Renal cortical epithelial cell (primary cell): Measurements from ENCODE around the gene DNAJC27. TPM values are rescaled to one million over a fixed set of nuclear protein-coding genes. Genes with fewer than 3 reads are reported as not detected.

Experiments
- DNase-seq: peaks from one replicate; pipeline ENCODE4 v3.0.0-alpha.2; 2011; ENCODE audit warnings: low read depth
- total RNA-seq: library from RNA; depleted of rRNA; stranded (reverse); fragments of >200 nt; gene quantifications from 2 replicates; pipeline ENCODE4 v1.2.3, GENCODE V29; 2014

Gene DNAJC27
- total RNA-seq, 1 donor from 2014 or later, result 10.5 TPM

DNA sequence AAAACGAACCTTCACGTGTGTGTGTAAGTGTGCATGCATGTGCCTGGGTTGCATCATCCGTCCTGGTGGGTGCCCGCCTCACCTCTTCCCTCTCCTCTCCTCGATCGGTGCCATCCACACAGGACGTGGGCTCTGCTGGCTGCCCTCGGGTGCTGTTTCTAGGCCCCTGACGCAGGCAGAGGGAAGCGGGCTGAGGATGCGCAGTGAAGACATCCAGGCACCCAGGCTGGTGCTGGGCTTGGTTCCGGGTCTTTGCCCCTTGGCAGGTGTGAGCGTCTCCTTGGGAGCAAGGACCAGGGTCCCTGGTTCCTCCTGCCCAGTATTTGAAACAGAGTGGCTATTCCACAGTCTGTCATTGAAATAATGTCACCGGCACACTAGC, 45.5 kb downstream of the DNAJC27 start:
- no peak for DNase-seq

DNA sequence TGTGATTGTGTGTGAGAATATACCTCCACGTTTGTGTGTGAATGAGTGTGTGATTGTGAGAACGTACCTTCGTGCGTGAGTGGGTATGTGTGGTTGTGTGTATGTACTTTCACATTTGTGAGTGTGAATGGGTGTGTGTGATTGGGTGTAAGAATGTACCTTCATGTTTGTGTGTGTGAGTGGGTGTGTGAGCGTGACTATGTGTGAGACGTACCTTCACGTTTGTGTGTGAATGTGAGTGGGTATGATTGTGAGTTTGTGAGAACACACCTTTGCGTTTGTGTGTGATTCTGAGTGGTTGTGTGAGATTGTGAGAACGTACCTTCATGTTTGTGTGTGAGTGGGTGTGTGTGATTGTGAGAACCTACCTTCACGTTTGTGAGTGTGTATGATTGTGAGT, 45.9 kb downstream of the DNAJC27 start:
- DNase-seq, result no peak

DNA sequence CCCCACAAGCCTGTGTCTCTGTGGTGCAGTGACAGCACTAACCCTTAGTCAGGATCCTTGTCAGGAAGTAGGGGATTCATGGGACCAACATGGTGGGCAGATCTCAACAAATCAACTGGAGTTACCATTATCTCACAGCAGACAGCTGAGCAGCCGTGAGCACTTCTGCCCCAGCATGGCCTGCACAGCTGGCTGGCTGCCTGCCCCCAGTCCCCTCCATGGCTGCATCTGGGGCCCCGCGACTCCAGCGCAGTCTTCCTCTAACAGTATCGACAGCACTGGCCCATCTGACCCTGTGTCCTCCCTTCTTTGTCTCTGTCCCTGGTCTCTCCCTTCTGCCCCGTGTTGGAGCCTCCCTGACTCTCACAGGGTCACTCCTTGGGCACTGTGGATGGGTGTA, 47.0 kb downstream of the DNAJC27 start:
- DNase-seq, result no peak

DNA sequence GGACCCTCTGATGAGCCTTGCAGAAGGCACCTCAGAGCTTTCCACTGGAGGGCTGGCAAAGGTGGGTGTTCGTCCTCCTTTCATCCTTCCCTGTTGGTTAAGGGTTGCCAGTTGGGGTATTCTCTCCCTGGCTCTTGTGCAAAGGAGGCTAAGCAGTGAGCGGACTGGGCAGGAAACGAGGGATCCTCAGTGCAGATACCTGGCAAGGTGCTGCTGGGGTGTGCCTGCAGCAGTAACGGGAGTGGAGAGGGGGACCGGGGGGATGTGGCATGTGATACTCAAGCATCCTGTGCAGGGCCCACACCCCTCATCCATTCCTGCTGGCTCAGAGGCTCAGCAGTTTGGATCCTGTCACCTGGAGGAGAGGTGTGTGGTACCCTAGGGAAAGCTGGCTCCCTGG, 47.5 kb downstream of the DNAJC27 start:
- no peak for DNase-seq

DNA sequence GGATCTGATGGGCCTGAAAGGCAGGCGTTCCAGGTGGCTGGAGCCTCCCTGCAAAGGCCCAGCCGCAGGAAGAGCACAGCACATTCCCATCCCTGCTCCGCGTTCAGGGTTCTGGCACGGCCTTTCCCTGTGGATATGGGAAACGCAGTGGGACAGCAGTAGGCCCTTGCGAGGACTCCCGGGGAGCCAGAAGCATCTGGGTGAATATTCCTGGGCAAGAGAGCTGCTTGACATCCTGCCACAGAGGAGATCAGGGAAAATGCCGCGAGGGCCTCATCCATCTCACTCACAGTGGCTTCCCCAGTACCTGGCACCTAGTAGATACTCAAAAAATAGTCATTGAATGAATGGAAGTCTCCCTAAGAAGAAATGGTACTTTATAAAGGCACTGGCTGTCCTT, 48.6 kb downstream of the DNAJC27 start:
- no peak for DNase-seq

DNA sequence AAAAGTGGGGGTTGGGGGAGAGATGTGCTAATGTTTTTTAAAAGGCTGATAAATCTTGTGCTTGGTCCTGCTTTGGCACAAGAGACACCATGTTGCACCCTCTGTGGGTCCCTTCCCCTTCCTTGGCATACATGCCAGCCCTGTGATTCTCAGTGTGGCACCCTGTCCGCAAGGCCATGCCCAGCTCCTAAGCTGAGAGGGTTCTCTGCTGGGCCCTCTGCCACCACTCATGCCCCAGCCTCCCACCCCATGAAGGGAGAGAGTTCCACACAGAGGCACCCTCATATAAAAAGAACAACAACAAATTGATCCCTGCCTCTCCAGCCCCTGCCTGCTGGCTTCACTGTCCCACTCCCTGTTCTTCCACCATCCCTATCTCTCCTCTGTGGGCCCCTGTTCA, 49.2 kb downstream of the DNAJC27 start:
- DNase-seq, result no peak

DNA sequence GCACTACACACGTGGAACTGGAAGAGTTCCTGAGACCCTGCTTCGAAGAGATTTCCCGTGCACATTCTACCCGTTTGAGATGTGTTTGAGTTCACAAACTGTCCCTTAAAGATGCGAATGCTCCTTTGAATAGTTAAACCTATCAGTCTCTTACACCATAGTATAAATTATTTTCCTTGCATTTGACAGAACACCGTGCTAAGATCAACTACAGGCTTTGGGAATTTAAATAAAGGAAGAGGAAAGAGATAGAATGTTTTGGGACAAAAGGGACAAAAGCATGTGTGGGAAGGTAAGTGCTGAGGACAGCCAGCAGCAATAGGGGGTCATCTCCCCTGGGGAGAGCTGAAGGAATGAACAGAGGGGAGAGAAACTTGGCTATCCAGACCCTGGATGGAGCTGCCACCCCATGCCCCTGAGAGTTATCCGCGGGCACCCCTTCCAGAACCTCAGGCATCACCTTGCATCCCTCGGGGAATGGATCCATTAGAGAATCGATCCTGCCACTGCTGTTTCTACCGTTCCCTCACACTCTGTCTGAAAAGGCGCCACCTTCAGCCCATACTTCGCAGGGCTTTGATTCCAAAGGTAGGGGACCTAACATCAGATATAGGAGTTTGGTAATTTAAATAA, 50.8 kb downstream of the DNAJC27 start:
- DNase-seq, result no peak

DNA sequence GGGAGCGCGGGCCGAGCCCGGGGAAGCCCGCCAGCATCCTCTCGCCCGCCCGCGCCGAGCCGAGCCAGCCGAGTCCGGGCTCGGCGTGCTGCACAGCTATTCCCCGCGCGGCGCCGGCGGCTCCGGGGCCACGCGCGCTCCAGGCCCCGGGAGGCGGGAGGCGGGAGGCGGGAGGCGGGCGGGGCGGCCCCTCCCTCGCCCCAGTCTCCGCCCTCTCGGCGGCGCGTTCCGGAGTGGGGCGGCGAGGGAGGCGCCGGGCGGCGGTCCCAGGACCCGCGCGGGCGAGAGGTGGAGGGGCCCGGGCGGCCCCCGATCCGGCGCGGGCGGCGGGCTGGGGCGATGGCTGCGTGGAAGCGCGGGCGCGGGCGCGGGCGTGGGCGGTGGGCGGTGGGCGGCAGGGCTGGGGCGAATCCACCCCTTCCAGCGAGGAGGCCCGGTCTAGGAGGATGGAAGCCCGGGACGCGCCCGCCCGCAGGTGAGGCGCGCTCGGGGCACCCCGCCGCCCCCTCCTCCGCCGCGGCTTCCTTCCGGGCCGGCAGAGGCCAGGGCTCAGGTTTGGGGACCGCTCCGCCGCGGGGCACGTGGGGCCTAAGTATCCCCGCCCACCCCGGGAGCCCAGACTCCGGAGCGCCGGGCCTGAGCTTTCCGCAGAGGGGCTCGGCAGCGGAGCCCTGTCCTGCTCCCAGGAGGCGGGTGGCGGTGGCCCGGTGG, 51.5 kb downstream of the DNAJC27 start, which contains the start of gene ADCY3:
Gene ADCY3, minus strand, starts transcription at position 140 of the 711 bp plus-strand sequence. CDS start 1,250 bp downstream, outside the sequence.
- no peak for DNase-seq

DNA sequence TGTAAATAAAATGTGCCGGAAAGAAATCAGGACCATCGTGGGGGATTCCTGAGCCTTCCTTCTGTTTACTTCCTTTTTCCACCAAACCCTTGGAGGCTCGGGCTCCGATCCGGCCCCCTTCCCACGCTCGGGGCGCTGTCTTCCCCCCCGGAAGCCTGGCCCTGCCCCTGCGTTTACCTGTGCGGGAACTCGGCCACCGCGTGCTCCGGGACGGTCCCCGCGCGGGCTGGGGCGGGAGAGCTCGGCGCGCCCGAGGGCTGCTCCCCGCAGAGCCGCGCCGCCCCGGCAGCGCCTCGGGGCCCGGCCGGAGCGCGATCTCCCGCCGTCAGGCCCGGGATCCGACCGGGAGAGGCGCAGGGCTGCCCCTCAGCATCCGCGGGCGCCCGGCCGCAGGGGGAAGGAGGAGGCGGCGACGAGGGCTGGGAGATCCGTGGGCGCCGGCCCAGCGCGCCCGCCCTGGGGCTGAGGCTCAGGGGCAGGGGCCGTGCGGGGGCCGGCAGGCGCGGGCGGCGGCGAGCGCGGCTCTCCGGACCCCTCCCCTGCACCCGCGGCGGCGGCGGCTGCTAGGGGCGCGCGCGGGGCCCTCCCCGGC, 52.2 kb downstream of the DNAJC27 start:
- no peak for DNase-seq

DNA sequence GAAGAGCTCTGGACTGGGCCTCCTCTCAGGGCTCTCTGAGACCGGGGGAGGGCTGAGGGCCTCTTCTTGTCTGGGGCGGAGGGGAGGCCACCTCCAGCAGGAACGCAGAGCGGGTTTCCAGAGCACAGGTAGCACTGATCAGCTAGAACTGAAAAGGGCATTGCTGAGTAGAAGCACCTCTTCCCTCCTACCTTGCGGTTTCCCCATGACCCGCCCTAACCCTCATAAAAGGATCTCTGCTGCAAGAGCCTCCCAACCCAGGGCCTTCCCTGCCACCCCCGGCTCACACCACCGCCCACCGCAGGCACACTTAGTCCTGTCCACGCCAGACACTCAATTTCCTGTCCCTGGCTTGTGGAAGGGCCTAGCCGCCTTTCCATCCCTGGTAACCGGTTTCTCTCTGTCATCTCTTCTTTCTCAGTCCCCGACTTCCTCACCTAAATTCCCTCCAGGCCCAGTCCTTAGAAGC, 52.7 kb downstream of the DNAJC27 start:
- no peak for DNase-seq

DNA sequence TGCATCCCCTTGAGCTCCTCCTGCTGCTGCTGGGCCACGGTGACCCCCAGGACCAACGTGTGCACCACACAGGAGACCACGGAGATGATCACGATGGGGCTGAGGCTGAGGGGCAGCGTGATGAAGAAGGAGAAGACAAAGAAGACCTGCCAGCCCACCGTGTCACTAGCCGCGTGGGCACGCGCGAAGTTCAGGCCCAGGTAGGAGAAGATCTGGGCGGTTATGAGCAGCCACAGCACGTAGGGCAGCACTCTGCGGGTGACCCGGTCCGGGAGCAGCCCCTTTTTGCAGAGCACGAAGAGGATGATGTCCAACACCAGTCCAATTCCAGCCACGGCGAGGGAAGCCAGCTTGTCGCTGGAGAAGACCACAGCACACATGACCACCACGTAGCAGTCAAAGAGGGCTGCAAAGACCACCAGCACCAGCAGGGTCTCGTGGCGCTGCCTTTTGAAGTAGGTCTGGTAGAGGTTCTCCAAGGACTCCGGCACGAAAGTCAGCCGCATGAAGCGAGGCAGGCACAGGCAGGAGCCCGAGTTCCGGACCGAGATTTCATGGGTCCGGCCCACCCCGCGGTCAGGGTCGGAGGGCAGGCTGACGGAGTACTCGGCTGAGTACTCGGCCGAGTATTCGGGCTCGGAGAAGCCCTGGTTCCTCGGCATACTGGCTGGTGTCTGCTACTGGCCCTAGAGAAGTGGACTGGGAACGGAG, 53.3 kb downstream of the DNAJC27 start:
- DNase-seq, result no peak

DNA sequence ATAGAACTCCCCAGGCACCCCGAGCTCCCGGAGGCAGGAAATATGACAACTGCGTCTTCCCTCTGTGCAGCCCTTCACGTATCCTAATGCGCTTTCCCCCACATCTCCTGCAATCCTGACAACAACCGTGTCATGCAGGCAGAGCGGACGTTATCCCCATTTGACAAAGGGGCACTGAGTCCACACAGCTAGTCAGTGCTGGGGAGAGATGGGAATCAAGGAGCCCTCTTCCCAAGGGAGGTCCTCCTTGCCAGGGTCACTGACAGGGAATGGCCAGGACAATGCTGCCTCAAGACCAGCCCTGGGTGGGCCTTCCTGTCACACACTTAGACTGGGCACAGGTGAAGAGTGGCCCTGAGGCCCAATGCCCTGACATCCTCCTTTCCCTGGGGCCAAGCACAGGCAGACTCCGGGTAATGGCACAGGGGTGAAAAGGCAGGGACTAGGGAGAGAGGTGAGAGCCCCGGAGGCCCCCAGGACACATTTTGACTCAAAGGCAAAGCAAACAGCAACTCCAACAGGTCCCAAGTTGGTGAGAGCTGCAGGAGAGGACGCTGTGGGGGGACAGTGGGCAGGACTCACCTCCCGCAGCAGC, 53.9 kb downstream of the DNAJC27 start:
- no peak for DNase-seq

DNA sequence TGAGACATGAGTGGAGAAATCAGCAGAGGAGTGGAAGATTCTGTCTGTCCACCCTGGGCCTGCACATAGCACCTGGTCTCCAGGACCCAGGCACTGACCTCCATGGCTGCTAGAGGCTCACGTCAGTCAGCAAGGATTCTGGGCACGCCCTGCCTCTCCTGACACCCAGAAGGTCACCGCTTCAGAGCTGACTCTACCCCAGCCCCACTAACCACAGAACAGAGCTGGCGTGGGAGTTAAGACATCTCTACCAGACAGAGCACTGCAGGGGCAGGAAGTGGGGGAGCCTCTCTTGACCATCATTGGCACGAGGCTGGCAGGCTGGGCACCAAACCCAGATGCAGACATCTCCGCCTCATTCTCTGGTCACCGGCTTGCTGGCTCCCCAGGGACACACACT, 54.7 kb downstream of the DNAJC27 start:
- DNase-seq, result no peak

DNA sequence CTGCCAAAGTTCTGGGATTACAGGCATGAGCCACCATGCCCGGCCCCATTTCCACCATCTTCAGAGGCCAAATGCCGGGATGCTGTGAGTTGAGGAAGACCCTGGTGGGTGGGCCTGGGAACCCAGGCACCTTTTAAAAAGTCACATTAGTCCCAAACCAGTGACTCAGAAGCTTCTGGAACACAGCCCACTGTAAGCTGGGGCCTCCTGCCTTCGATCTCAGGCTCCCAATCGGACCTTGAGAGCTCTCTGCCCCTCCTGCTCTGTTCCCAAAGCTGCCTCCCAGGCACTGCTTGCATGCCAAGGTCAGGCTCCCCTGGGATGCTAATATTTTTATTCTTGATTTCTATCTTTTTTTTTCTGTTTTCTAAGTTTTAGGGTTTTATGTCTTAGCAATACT, 56.0 kb downstream of the DNAJC27 start:
- DNase-seq, result no peak

DNA sequence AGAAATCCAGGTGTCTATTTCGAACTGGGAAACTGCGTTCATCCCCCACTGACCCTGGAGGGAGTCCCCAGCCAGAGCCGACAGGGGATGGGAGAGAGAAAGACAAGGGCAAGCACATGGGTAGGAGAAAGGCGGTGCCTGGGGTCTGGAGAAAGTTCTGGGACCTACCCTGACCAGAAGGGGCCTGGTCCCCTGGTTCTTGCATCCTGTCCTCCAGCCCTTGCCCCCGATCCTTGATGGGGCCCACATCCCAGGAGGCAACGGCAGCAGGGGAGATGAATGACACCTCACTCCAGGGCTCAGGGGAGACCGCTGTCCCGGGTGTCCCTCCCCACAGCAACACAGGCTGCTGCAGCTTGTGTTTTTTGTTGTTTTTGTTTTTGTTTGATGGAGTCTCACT, 56.6 kb downstream of the DNAJC27 start:
- no peak for DNase-seq

DNA sequence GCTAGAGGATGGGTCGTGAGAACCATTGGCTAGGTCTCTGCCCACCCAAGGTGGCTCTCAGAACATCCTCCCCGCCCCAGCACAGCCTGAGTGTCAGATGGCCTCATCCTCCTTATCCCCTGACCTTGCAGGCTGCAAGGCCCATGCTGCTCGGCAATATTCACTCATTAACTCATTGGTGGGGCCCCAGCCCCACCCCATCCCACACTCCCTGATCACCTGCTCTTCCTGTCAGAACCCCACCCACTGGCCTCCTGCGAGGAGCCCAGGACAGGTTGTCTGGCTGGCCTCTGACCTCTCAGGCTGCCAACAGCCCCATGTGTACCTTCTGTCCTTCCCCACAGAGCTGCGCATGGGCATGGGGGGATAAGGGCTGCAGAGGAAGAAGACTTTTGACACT, 57.0 kb downstream of the DNAJC27 start:
- no peak for DNase-seq

DNA sequence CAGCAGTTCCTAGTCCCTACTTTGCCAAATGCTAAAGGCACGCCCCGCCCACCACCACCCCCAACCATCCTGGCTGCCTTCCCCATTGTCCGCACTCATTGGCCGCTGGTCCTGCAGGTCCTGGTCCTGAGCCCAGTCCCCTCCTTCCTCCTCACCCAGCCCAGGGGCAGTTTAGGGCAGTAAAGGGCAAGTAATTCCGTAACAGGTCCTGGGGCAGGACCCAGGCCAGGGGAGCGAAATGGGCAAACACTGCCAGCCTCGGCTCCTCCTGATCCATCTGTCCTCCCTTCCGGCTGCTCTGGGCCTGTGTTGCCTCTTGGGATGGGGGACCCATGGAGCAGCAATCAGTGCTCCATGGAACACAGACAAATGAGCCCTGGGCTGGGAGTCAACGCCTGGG, 57.8 kb downstream of the DNAJC27 start:
- no peak for DNase-seq

DNA sequence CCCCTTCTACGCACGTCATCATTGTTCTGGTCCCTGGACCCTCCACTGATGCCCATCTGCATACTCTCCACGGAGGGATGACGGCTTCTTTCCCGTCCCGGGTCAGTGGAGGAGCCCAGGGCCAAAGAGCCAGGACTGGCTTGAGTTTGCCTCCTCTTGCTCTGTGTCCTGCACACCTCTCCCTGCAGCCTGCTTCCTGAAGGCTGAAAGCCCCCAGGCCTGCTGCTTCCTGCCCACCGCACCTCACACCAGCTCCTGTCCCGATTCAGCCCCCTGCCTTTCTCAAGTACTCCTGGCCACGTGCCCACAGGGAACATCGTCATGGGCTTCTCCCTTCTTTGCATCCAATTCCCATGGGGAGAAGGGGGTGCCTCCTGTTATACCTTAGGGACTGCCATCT, 58.8 kb downstream of the DNAJC27 start:
- DNase-seq, result no peak

DNA sequence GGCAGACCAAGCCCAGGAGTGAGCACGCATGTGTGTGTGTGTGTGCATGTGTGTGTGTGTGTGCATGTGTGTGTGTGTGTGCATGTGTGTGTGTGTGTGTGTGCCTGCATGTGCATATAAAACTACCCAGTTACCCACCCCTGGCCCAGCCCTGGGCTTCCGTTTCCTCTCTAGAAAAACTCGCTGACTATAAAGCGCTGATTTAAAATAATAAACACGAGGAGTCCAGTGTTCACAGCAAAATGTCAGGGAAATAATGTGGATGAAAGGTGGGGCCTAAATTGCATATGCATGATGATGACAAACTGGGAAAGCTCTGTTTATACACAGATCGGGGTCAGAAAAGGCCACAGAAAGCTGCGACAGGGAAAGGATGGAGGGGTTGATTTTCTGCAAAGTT, 59.2 kb downstream of the DNAJC27 start:
- no peak for DNase-seq

DNA sequence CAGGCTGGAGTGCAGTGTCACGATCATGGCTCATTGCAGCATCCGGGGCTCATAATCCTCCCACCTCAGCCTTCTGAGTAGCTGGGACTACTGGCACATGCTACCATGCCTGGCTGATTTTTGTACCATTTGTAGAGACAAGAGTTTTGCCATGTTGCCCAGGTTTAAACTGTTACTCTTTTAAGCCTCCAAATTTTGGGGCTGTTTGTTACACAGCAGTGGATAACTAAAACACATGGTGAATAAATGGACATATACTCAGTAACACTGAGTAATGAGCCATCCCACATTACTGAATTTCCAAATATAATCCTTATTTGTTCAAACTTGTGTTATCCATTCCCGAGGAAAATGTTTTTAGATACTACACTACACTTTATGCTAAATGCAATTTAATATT, 61.5 kb downstream of the DNAJC27 start:
- DNase-seq, result no peak

DNA sequence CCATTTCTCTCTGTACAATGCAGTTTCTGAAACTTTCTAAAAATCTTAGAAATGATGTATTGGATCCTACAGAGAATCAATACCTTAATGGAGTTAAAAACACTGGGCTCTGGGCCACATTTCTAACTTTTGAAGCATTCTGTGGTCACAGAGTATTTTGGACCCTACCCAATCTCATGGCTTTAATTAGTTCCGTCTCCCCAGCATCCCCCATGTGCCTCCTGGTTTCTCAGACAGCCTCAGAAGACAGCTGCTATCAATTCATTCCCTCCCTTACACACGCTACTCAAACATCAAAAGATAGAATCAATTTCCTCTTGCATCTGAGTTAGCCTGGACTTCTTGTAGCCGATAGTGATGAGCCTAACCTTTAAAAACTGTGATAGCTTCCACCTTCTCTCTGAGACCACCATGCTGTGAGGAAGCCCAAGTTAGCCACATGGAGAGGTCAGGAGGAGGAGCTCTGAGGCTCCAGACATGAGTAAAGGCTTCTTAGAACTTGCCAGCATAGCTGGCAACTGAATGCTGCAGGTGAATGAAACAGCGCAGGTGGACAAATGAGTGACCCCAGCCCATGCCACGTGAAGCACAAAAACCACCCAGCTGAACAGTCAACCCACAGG, 62.1 kb downstream of the DNAJC27 start:
- no peak for DNase-seq

DNA sequence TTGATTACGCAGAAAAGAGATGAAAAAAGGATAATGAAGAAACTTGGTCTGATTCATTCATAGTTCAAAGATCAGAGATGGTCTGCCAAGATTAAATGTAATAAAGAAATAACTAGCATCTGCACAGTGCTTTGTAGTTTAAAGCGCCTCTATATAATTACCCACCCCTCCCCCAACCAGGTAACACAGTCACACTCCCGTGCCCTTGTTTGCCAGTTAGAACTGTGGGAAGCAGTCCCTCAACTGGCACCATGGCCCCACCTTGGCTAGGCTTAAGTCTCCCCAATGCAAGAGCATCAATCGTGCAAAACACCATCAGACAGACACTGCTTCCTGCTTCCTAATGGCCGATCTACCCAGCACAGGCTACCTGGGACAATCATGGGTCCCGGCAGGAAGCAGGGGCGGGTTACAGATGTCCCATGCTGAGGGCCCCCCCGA, 63.3 kb downstream of the DNAJC27 start:
- DNase-seq, result no peak
